GM18873 (cell line): ENCODE measurements around the gene EBF3.

Experiments
- ATAC-seq: cut with Tn5 transposase; IDR thresholded peaks from one replicate; pipeline ENCODE4 v1.9.1; 2021; ENCODE audit warnings: mild to moderate bottlenecking, moderate library complexity, moderate number of reproducible peaks; ENCODE audit not compliant: unreplicated experiment, low FRiP score

EBF3 gene

GRCh38 chr10:129896860-129897200 is 67.2 kb downstream of the EBF3 start:
- no peak for ATAC-seq

GRCh38 chr10:129896136-129896859 is 67.8 kb downstream of the EBF3 start:
- no peak for ATAC-seq

- ATAC-seq: no peak
These were observed 68.3 kb downstream of the EBF3 start for GRCh38 chr10:129895811-129896135.

GRCh38 chr10:129894698-129895097 is 69.4 kb downstream of the EBF3 start:
- no peak for ATAC-seq

- ATAC-seq: no peak
These were observed 70.7 kb downstream of the EBF3 start for GRCh38 chr10:129893104-129894089.

GRCh38 chr10:129892548-129893052 is 71.5 kb downstream of the EBF3 start:
- ATAC-seq: no peak

- ATAC-seq: no peak
These were observed 72.3 kb downstream of the EBF3 start for GRCh38 chr10:129891806-129892205.

GRCh38 chr10:129890170-129890569 is 73.9 kb downstream of the EBF3 start:
- no peak for ATAC-seq

GRCh38 chr10:129888784-129889616 is 75.1 kb downstream of the EBF3 start:
- ATAC-seq: no peak

GRCh38 chr10:129887986-129888783 is 75.9 kb downstream of the EBF3 start:
- no peak for ATAC-seq

- ATAC-seq: no peak
These were observed 76.6 kb downstream of the EBF3 start for GRCh38 chr10:129887381-129887905.

GRCh38 chr10:129886263-129886662 is 77.8 kb downstream of the EBF3 start:
- no peak for ATAC-seq

- no peak for ATAC-seq
These were observed 78.5 kb downstream of the EBF3 start for GRCh38 chr10:129885526-129885925.

- no peak for ATAC-seq
These were observed 79.5 kb downstream of the EBF3 start for GRCh38 chr10:129884398-129885078.

GRCh38 chr10:129883626-129884397 is 80.3 kb downstream of the EBF3 start:
- ATAC-seq: no peak

GRCh38 chr10:129883029-129883428 is 81.0 kb downstream of the EBF3 start:
- no peak for ATAC-seq

- no peak for ATAC-seq
These were observed 81.6 kb downstream of the EBF3 start for GRCh38 chr10:129882291-129883010.

GRCh38 chr10:129881641-129882040 is 82.4 kb downstream of the EBF3 start:
- ATAC-seq: no peak
